SU-DHL-6 (cell line): Measurements from ENCODE around the gene SKAP2.

Experiments
- H2AFZ ChIP-seq: fragments of 200-600 bp; sonication (generic); 2 replicates; pipeline ENCODE4 v1.6.1; 2014; ENCODE audit warnings: low read depth, mild to moderate bottlenecking, moderate library complexity, mixed read lengths, antibody characterized with exemption, low read length; ENCODE audit not compliant: severe bottlenecking
- H3F3A ChIP-seq: fragments of 200-600 bp; shearing (Covaris generic); 2 replicates; pipeline ENCODE4 v1.6.0; 2016; ENCODE audit warnings: antibody characterized with exemption, mild to moderate bottlenecking; ENCODE audit not compliant: insufficient read depth
- H3K27ac ChIP-seq: fragments of 200-600 bp; sonication (generic); 2 replicates; pipeline ENCODE4 v1.5.1; 2016; ENCODE audit warnings: low read depth, mild to moderate bottlenecking, low read length, moderate library complexity, mixed read lengths
- H3K27me3 ChIP-seq: fragments of 200-600 bp; sonication (generic), shearing (Covaris generic); 2 replicates; pipeline ENCODE4 v1.6.0; 2014; ENCODE audit warnings: mild to moderate bottlenecking, low read length
- H3K36me3 ChIP-seq: fragments of 200-600 bp; sonication (generic); 2 replicates; pipeline ENCODE4 v1.6.1; 2014; ENCODE audit warnings: mild to moderate bottlenecking, low read length, mixed read lengths
- H3K4me2 ChIP-seq: fragments of 300-600, 200-600 bp; shearing (Covaris generic), sonication (generic); 2 replicates; pipeline ENCODE4 v1.6.0; 2014; ENCODE audit warnings: low read length, low read depth, mild to moderate bottlenecking; ENCODE audit not compliant: poor library complexity, severe bottlenecking
- H3K4me3 ChIP-seq: fragments of 200-600 bp; sonication (generic); 2 replicates; pipeline ENCODE4 v1.5.1; 2014; ENCODE audit warnings: antibody characterized with exemption, low read length, mild to moderate bottlenecking, mixed read lengths; ENCODE audit not compliant: insufficient read depth, poor library complexity, severe bottlenecking
- H3K79me2 ChIP-seq: fragments of 200-600 bp; sonication (generic); 2 replicates; pipeline ENCODE4 v1.6.1; 2014; ENCODE audit warnings: mild to moderate bottlenecking, low read length, moderate library complexity; ENCODE audit not compliant: insufficient read depth
- H3K9ac ChIP-seq: fragments of 200-600 bp; sonication (generic); 2 replicates; pipeline ENCODE4 v1.7.0; 2014; ENCODE audit warnings: mild to moderate bottlenecking, low read length
- H3K9me2 ChIP-seq: fragments of 200-600 bp; sonication (generic); replicated peaks from 2 replicates; pipeline ENCODE4 v1.6.1; 2014; ENCODE audit warnings: low read length; ENCODE audit not compliant: insufficient read depth
- H3K9me3 ChIP-seq: fragments of 200-600 bp; sonication (generic); 2 replicates; pipeline ENCODE4 v1.6.1; 2014; ENCODE audit warnings: low read length, mixed read lengths; ENCODE audit not compliant: insufficient read depth
- H4K20me1 ChIP-seq: fragments of 200-600 bp; sonication (generic); 2 replicates; pipeline ENCODE4 v1.6.1; 2014; ENCODE audit warnings: low read depth, mild to moderate bottlenecking, antibody characterized with exemption, low read length, moderate library complexity, mixed read lengths
- EZH2phosphoT487 ChIP-seq: fragments of 200-600 bp; sonication (generic), shearing (Covaris generic); conservative IDR thresholded peaks from 2 replicates; pipeline ENCODE4 v1.6.1; 2018; ENCODE audit warnings: mild to moderate bottlenecking, antibody characterized with exemption, low read length, moderate library complexity, mixed read lengths
- TF ChIP-seq, protein P1 (sequence below): fragments of 200-600 bp; sonication (generic); IDR thresholded peaks from one replicate; pipeline ENCODE4 v1.5.1; 2017; ENCODE audit warnings: antibody characterized with exemption, mild to moderate bottlenecking, low read length, moderate library complexity; ENCODE audit not compliant: insufficient read depth, poor library complexity, severe bottlenecking

SKAP2 gene

DNA sequence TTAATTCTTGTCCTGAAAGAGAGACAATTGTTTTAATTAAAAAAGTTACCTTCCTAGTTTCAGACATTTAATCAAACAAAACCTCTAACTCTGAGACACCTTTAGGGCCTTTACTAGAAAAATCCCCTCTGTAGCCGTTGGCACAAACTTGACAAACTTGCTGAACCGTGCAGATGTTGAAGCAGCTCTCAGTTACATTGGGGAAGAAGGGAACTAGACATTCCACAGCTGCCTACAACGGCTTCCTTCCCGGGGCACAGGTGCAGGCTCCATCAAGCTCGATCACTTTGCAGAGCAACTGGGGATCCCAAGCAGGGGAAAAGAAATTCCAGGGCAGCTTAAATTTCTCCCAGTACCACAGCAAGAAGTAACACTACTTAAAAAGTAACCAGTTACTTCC is 141.3 kb downstream of the SKAP2 start:
- peaks cover 8% of the 10 kb centered on the region; the same call in 1 of the 2 replicates for H3F3A ChIP-seq
- peaks cover 37% of the 10 kb centered on the region for H3K36me3 ChIP-seq
- TF ChIP-seq EZH2phosphoT487 = no peak
- TF ChIP-seq, protein P1, sequence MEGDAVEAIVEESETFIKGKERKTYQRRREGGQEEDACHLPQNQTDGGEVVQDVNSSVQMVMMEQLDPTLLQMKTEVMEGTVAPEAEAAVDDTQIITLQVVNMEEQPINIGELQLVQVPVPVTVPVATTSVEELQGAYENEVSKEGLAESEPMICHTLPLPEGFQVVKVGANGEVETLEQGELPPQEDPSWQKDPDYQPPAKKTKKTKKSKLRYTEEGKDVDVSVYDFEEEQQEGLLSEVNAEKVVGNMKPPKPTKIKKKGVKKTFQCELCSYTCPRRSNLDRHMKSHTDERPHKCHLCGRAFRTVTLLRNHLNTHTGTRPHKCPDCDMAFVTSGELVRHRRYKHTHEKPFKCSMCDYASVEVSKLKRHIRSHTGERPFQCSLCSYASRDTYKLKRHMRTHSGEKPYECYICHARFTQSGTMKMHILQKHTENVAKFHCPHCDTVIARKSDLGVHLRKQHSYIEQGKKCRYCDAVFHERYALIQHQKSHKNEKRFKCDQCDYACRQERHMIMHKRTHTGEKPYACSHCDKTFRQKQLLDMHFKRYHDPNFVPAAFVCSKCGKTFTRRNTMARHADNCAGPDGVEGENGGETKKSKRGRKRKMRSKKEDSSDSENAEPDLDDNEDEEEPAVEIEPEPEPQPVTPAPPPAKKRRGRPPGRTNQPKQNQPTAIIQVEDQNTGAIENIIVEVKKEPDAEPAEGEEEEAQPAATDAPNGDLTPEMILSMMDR = no peak
- no peaks in the 10 kb centered on the region for H3K9me2 ChIP-seq
- no peak overlapping the region for H3K9ac ChIP-seq
- H4K20me1 ChIP-seq = no peaks in the 10 kb centered on the region
- no peaks in the 10 kb centered on the region for H3K27me3 ChIP-seq
- H3K79me2 ChIP-seq = no peaks in the 10 kb centered on the region
- no peaks in the 10 kb centered on the region for H3K9me3 ChIP-seq
- peak overlapping the region; percentile 8 for H3K4me2 ChIP-seq
- no peak overlapping the region for H2AFZ ChIP-seq
- peak overlapping the region; percentile 27; the same call in 1 of the 2 replicates for H3K27ac ChIP-seq
- H3K4me3 ChIP-seq = no peak overlapping the region

DNA sequence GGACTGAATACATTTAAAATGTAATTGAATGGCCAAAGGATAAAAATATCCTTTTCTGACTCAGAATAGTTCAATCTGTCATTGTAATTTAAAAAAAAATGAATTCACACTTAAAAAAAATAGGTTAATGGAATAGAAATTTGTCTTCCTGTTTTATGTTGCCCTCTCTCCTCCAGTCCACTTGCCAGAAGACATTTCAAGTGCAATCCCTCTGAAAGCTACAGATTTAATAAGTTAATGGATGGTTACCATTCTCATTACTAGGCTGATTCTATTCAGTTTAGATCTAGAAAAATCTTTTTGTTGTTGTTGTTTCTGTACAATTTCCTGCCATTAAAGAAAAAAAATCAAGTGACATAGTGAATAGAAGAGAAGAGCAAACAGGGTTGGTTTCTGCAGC is 142.9 kb downstream of the SKAP2 start:
- Histone ChIP-seq H4K20me1 (no peaks in the 10 kb centered on the region), H3K27me3 (no peaks in the 10 kb centered on the region), H3K27ac (no peak overlapping the region), H3K4me2 (no peak overlapping the region), H2AFZ (no peak overlapping the region), H3K36me3 (peaks cover 33% of the 10 kb centered on the region), H3K9me2 (no peaks in the 10 kb centered on the region), H3K9ac (no peak overlapping the region), H3K79me2 (no peaks in the 10 kb centered on the region), H3K4me3 (no peak overlapping the region), H3K9me3 (no peaks in the 10 kb centered on the region), H3F3A (peaks cover 8% of the 10 kb centered on the region; the same call in 1 of the 2 replicates)
- TF ChIP-seq, protein P1 = no peak
- no peak for TF ChIP-seq EZH2phosphoT487

DNA sequence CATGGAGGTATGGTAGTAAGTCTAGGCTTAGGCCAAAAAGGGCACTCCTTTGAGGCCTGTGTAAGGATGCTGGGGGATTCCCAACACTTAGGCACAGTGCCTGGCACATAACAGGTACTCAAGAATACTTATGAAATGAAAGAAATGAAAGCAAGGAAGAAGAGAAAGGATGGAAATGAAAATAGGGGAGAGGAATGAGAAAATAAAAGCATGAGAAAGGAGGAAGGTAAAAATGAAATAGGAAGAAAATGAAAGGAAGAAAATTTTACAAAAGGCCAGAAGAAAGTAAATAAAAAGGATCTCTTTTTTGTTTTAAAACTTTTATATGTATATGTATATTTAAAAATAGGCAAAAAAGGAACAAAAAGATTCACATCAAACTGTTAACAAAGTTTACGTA is 146.3 kb downstream of the SKAP2 start:
- H3K27me3 ChIP-seq = no peaks in the 10 kb centered on the region
- 0 out of 2 replicates have a peak, but pooled peaks cover 13% of the 10 kb centered on the region for H3K36me3 ChIP-seq
- TF ChIP-seq EZH2phosphoT487 = no peak
- TF ChIP-seq, protein P1 = no peak
- no peaks in the 10 kb centered on the region for H3K9me2 ChIP-seq
- H3K79me2 ChIP-seq = no peaks in the 10 kb centered on the region
- H3K27ac ChIP-seq = no peak overlapping the region
- H2AFZ ChIP-seq = no peak overlapping the region
- H3K4me3 ChIP-seq = no peak overlapping the region
- no peak overlapping the region for H3K4me2 ChIP-seq
- no peaks in the 10 kb centered on the region; the same call in 1 of the 2 replicates for H3F3A ChIP-seq
- no peaks in the 10 kb centered on the region for H4K20me1 ChIP-seq
- no peaks in the 10 kb centered on the region for H3K9me3 ChIP-seq
- no peak overlapping the region for H3K9ac ChIP-seq
